ENCODE results near the gene HSD17B1. TPM values are rescaled to one million over a fixed set of nuclear protein-coding genes. Genes with fewer than 3 reads are reported as not detected.

Gene HSD17B1
- total and polyA plus RNA-seq, 12 donors: 0.50 to 2.6 (median 0.89) TPM

DNA sequence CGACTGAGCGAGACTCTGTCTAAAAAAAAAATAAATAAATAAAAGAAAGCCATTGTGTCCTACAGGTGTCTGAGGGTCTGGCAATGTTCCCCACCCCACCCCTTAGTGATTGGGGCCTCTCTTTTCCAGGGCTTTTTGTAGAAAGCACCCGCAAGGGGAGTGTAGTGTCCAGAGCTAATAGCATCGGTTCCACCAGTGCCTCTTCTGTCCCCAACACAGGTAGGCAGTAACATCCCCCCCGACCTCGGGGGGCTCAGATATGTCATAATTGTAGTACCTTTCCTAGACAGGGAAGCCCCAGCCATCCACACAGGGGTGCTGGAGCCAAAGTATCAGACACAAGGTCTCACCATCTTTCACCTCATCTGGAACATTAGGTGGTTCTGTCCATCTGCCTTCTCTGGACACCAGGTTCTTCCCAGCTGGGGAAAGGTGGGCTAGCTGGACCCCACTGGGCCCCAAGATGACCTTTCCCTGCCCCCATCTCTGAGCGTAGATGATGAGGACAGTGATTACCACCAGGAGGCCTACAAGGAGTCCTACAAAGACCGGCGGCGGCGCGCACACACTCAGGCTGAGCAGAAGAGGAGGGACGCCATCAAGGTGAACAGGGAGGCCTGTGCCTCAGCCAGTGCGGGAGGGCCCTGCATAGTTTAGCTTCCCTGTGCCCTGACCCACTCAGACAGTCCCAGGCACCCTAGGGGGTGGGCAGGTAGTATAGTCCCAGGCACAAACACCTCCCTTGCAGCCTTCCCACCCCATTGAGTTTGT, 15.8 kb downstream of the HSD17B1 start:
- Histone ChIP-seq H3K4me3 (peak overlapping the region in 3 of 10 donors; percentile 78 to 91 (median 86)), H3K4me1 (peaks cover 8 to 56% (median 30%) of the 10 kb centered on the region in 9 donors), H3K36me3 (peaks cover 5 to 80% (median 70%) of the 10 kb centered on the region in 9 donors), H3K27me3 (no peaks in the 10 kb centered on the region), H3K27ac (peak overlapping the region in 9 of 10 donors; percentile 34 to 99 (median 96)), H3K9me3 (no peaks in the 10 kb centered on the region)
- ATAC-seq (no peak), DNase-seq (no peak)
- intact Hi-C loops (cut with DNase I): no loop called here
- TF ChIP-seq, protein P1, sequence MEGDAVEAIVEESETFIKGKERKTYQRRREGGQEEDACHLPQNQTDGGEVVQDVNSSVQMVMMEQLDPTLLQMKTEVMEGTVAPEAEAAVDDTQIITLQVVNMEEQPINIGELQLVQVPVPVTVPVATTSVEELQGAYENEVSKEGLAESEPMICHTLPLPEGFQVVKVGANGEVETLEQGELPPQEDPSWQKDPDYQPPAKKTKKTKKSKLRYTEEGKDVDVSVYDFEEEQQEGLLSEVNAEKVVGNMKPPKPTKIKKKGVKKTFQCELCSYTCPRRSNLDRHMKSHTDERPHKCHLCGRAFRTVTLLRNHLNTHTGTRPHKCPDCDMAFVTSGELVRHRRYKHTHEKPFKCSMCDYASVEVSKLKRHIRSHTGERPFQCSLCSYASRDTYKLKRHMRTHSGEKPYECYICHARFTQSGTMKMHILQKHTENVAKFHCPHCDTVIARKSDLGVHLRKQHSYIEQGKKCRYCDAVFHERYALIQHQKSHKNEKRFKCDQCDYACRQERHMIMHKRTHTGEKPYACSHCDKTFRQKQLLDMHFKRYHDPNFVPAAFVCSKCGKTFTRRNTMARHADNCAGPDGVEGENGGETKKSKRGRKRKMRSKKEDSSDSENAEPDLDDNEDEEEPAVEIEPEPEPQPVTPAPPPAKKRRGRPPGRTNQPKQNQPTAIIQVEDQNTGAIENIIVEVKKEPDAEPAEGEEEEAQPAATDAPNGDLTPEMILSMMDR (IDR thresholded peaks at IDR 0.05): no peak
- WGBS, 2 donors: 87 to 88% methylated on average over 14 of the region's 14 CpGs

DNA sequence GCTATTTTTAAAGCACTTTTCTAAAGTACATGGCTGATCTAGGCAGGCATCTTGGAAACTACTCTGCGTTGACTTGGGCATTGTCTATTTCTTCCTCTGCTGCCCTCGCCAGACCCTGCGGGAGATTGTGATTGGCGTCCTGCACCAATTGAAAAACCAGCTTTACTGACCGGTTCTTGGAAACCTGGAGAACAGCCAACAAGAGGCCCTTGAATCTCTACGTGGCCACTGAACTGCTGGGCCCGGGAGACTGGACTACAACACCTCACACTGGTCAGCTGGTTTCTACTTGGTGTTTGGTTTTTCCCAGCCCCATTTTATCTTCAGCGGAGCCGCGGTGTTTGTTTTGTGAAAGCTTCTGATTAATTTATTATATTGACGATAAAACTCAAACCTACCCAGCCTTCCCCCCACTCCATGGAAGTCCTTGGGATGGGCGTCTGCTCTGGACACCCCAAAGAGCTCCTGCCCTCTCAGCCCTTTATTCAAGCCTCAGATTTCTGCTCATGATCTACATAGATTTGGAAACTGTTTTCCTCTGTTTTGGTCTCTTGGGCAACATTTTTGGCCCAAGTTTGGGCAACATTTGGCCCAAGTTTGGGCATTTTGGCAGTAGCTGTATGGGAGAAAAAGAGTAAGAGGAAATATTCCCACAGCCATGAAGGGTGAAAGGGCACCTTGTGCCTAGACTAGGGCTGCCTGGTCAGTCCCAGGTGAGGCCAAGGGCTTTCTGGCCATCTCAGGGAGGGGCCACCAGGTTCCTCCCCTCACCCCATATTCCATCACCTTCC, 18.9 kb downstream of the HSD17B1 start:
- peaks cover 0 to 84% (median 60%) of the 10 kb centered on the region in 9 donors for H3K36me3 ChIP-seq
- TF ChIP-seq, protein P1 (IDR thresholded peaks at IDR 0.05): no peak
- 57 to 61% methylated on average over 12 of the region's 12 CpGs for whole genome bisulfite sequencing, 2 donors
- H3K27me3 ChIP-seq: no peaks in the 10 kb centered on the region
- H3K9me3 ChIP-seq: no peaks in the 10 kb centered on the region
- DNase-seq (no peak), ATAC-seq (no peak)
- no peak overlapping the region for H3K4me3 ChIP-seq
- intact Hi-C loops (cut with DNase I): loop anchor here in 4 of 10 donors (10.0 kb wide), 3 partner anchors 113 to 253 kb away; partner anchors contain the start of genes BECN1 (in 2 of the 4), CCR10 (in 1 of the 4), CNTNAP1 (in 1 of the 4) and RAMP2 (in 1 of the 4)
- H3K27ac ChIP-seq: peak overlapping the region in 1 of 10 donors; percentile 14
- H3K4me1 ChIP-seq: peaks cover 2 to 58% (median 18%) of the 10 kb centered on the region in 9 donors

DNA sequence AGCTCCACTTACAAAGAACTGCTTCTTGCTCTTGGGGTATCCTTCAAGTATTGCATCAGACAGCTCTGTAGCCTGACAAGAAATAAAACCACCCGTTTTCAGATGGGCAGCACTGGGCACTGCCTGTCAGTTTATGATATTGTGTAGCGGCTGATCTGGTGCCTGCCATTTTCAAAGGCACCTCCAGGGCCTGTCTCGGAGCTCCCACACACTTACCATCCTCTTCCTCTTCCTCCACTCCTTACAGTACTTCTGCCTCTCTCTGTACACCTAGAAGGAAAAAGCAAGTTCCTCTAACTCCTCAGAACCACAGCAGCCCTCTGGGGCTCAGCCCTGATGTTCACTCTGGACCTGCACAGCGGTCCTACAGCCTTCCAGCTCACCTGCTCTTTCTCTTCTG, 20.4 kb downstream of the HSD17B1 start:
- WGBS, 2 donors: 82 to 83% methylated on average over 4 of the region's 4 CpGs
- no peak for DNase-seq

More for the DNA sequence above, 20.4 kb downstream of the HSD17B1 start:
- Histone ChIP-seq H3K4me1 (peaks cover 7 to 62% (median 19%) of the 10 kb centered on the region in 9 donors), H3K27ac (peak overlapping the region in 1 of 10 donors; percentile 11), H3K27me3 (no peaks in the 10 kb centered on the region), H3K9me3 (no peaks in the 10 kb centered on the region), H3K4me3 (no peak overlapping the region), H3K36me3 (peaks cover 0 to 84% (median 60%) of the 10 kb centered on the region in 9 donors)
- intact Hi-C loops (cut with DNase I): loop anchor here in 4 of 10 donors (10.0 kb wide), 3 partner anchors 112 to 252 kb away; partner anchors contain the start of genes BECN1 (in 2 of the 4), CCR10 (in 1 of the 4), CNTNAP1 (in 1 of the 4) and RAMP2 (in 1 of the 4)
- no peak for ATAC-seq
- TF ChIP-seq, protein P1 (IDR thresholded peaks at IDR 0.05): no peak

Measured in heart right ventricle (tissue), 16 donors.